ENCODE measurements around the gene ZNF521.

- TF ChIP-seq, protein P1, sequence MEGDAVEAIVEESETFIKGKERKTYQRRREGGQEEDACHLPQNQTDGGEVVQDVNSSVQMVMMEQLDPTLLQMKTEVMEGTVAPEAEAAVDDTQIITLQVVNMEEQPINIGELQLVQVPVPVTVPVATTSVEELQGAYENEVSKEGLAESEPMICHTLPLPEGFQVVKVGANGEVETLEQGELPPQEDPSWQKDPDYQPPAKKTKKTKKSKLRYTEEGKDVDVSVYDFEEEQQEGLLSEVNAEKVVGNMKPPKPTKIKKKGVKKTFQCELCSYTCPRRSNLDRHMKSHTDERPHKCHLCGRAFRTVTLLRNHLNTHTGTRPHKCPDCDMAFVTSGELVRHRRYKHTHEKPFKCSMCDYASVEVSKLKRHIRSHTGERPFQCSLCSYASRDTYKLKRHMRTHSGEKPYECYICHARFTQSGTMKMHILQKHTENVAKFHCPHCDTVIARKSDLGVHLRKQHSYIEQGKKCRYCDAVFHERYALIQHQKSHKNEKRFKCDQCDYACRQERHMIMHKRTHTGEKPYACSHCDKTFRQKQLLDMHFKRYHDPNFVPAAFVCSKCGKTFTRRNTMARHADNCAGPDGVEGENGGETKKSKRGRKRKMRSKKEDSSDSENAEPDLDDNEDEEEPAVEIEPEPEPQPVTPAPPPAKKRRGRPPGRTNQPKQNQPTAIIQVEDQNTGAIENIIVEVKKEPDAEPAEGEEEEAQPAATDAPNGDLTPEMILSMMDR (IDR thresholded peaks at IDR 0.05), result no peak
- no peak for TF ChIP-seq ZFX (IDR thresholded peaks at IDR 0.05; ENCODE audit: borderline replicate concordance)
These were observed 106.9 kb downstream of the ZNF521 start for GRCh38 chr18:25244924-25245698.

Measured in 22Rv1 (cell line).